GM18526 (cell line): ENCODE data around the gene GNA12.

ENCODE experiments used
- POLR2A ChIP-seq: IDR thresholded peaks from 3 replicates; pipeline ENCODE4 v1.6.1; 2011; ENCODE audit not compliant: insufficient read length; ENCODE audit errors: extremely low read depth

Gene GNA12

DNA sequence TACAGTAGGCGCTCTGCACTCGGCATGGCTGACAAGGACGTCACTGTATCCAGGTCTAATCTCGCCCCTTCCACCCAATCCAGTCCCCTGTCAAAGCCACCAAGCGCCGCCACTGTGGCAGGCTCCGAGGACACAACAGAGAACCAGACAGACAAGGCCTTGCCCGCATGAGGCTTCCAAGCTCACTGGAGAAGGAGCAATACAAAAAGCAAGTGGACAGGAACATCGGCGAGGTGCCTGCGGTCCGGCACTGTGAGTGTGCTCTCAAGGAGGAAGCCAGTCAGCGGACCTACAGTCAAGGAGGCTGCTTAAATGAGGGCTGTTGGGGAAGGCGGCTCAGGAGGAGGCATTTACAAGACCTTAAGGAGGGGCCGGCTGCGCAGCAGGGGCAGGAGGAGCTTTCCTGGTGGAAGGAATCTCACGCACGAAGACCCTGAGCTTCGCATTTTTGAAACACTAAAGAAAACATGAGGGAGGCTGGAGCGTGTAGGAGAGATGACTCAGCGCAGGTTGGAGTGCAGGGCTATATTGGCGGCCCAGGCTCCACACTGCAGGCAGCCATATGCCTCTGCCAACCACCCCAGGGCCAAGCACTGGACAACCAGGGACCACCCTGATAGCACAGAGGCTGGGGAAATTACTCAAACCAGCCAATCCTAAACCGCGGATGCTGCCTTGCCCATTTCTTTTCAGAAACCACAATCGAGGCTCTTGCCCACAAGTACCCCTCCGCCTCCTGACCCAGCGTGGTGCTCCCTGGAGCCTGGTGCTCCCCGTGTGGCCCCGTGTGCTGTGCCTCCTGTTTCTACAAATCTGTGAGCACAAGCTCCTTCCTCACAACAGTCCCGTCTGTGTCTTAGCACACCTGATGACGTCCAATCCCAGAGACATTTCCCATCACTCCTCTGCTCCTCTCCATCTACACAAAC is 28.9 kb downstream of the GNA12 start:
- TF ChIP-seq POLR2A, result no peak

DNA sequence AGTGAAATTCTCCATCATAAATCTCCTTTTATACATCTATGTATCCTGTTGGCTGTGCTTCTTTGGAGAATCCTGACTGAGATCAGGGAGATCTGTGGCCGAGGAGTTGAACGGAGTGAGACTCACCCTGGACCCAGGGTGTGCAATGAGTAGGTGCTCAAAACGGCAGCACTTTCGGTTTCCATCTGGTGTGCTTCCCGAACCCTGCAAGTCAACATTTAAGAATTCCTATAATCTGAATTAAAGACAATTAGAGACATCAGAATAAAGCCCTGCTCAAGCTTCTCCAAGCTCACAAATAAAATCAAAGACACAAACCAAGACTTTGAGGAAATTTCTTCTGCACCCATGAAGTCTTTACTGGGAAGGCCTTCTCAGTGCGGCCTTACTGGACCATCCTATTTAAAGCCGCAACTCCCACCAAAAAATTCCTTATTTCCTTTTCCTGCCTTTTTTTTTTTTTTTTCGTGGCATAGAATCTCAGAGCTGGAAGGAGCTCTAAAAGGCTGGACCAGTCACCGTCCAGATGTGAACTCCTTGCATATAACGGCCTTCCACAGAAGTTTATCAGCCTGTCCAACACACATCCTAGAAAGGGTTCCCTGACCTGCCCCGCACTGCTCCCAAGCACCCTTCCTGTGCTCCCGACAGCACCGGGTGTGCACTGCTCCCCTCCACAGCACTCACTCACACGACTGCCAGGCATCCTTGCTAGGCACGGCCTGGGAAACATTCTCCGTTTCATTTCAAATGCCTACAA is 29.7 kb downstream of the GNA12 start:
- no peak for TF ChIP-seq POLR2A

DNA sequence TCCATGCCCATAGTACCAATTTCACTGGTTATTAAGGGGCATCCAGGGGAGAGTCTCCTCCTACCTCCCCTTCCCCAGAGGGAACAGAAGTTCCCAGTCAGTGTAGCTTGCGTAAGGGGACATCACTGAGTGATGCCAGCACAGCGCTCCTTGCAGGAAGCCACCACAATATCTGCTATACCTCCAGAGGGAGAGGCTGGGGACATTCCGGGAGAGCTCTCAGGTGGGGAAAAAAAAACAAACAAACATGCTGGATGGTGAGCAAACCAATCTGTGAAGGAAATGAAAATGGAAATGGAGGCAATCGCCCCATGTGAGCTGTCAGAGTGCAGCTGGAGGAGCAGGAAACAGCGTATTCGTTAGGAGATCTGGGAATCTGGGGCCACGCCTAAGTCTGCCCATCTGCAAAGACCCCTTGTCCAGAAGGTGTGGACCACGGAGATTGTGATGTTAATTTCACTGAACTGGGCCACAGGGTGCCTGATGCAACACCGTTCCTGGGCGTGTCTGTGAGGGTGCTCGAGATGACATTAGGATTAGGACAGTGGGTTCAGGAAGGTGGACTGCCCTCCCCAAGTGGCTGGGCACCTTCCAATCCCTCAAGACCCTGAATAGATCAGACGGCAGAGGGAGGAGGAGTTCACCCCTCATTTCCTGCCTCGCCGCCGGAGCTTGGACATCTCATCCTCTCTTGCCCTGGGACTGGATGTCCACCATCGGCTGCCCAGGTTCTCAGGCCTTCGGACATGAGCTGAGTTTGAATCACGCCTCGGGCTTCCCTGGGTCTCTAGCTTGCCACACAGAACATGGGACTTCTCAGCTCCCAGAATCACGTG is 30.5 kb downstream of the GNA12 start:
- TF ChIP-seq POLR2A, result no peak

DNA sequence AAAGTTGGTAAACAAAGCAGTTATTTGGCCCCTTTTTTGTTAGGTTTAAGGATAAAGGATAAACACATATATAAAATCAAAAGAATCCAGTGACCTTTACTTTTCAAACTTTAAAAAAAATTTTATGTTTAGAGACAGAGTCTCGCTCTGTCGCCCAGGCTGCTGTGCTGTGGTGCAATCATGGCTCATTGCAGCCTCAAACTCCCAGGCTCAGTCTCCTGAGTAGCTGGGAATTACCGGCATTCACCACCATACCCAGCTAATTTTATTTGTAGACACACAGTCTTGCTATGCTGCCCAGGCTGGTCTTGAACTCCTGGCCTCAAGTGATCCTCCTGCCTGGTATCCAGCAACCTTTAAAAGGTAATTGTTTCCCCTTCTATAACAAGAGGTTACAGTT is 31.3 kb downstream of the GNA12 start:
- TF ChIP-seq POLR2A, result no peak

DNA sequence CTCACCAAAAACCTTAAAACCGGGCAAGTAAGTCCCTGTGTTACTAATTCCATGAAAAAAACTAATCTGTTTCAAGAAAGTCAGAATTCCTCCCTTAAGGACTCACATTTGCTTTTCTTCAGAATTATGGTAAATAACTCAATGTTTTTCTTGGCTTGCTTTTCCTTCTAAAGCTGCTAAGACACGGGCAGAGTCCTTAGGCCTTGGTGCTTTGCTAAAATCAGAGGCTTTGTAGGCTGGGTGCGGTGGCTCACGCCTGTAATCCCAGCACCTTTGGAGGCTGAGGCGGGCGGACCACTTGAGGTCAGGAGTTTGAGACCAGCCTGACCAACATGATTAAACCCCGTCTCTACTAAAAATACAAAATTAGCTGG is 32.0 kb downstream of the GNA12 start:
- TF ChIP-seq POLR2A, result no peak

DNA sequence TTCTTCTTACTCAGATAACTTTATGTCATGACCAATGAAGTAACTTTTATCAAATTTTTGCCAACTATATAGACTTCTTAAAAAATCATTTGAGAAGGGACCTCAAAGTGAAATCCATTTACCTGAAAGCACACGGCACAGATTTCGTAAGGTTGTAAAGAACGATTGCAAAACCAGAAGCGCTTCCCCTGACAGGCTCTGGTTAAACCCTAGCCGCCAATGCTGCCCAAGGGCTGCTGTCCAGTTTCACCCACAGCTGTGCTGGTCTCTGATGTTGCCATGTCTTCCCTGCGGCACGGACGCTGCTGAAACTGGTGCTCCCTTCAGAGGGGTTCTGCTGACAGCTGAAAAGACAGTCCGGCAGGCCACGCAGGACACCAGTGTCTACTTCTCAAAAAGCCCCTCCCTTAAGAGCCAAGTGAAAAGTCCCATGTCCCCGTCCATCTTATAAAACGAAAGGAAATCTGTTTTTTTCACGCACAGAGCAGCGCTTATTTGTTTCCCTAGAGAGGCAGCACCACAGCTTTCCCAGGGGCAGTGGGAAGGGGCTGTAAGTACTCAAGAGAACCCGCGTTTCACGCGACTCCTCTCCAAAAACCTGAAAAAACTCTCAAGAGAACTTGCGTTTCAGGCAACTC is 32.5 kb downstream of the GNA12 start:
- no peak for TF ChIP-seq POLR2A

DNA sequence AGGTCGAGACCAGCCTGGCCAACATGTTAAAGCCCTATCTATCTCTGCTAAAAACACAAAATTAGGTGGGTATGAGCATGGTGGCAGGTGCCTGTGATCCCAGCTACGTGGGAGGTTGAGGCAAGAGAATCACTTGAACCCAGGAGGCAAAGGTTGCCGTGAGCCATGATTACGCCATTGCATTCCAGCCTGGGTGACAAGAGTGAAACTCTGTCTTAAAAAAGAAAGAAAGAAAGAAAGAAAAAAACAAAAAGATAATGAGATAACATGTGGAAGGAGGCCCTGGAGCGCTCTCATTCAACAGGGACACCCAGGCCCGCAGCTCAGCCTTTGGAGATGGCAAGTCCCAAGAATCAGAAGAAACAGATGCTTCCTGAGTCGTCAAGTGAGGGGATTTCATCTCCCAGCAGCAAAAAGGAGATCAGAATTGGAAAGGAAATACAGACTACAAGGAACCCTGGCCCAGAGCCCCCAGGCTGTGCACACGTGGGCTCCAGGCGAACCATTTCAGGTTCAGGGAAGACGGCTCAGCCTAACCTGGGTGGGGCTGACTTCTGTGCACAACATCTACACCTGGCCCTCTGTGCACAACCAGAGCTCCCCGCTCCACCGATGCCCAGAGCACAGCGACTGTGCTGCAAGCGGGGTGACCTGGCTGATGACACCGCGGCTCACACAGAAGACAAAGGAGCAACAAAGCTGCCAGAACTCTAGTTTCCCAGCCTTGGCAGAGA is 33.3 kb downstream of the GNA12 start:
- no peak for TF ChIP-seq POLR2A

DNA sequence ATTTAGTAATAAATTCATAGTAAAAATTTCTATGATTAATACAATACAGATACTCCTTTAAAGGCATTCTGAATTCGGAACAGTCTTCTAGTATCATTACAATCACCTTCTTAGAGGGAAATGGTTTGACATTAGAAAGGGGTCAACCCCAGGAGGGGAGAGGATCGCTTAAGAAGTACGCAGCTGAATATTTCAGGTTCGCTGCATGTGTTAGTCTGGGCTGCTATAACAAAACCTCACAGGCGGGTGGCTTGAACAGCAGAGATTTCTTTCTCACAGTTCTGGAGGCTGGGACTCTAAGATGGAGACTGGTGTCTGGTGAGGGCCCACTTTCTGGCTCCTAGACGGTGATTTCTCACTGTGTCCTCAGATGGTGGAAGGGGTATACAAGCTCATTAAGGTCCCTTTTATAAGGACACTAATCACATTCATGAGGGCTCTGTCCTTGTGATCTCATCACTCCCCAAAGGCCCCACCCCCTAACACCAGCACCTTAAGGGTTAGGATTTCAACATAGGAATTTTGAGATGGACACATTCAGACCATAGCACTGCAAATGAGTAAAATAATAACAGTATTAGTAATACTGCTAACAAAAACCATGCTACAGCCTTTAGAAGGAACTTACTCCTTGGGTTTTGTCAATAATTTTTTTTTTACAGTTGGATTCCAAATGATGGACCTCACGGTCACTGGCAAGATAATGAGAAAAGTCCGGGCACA is 34.0 kb downstream of the GNA12 start:
- no peak for TF ChIP-seq POLR2A

DNA sequence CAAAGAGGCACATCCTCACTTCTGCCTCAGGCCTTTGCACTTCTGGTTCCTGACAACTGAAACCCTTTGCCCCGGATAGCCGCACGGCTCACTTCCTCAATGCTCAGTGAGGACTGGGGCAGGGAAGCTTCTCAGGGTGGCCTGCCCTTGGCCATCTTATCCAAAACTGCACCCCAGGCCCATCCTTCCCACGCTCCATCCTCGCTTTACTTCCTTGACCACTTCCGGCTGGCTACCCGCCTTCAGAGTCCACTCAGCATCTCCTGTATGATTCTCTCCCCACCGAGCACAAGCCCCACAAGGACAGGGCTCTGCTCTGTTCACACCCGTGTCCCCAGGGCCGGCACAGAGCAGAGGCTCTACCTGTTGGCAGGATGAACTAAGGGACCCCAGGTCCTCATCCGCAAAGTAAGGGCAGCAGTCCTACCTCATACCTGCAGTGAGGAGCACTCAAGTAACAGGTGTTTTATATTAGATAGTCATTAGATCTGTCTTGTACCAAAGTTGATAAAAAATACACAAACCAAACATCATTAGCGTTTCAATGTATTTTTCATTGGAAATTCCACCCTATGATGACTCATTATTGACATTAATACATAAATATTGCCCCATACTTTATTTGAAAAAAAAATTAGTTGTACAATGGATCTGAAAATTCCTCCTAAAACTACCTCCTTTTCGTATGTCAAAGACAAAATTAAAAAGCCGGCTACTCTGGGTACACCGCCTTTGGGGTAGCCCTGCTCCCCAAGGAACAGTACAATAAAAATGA is 35.0 kb downstream of the GNA12 start:
- TF ChIP-seq POLR2A, result no peak

DNA sequence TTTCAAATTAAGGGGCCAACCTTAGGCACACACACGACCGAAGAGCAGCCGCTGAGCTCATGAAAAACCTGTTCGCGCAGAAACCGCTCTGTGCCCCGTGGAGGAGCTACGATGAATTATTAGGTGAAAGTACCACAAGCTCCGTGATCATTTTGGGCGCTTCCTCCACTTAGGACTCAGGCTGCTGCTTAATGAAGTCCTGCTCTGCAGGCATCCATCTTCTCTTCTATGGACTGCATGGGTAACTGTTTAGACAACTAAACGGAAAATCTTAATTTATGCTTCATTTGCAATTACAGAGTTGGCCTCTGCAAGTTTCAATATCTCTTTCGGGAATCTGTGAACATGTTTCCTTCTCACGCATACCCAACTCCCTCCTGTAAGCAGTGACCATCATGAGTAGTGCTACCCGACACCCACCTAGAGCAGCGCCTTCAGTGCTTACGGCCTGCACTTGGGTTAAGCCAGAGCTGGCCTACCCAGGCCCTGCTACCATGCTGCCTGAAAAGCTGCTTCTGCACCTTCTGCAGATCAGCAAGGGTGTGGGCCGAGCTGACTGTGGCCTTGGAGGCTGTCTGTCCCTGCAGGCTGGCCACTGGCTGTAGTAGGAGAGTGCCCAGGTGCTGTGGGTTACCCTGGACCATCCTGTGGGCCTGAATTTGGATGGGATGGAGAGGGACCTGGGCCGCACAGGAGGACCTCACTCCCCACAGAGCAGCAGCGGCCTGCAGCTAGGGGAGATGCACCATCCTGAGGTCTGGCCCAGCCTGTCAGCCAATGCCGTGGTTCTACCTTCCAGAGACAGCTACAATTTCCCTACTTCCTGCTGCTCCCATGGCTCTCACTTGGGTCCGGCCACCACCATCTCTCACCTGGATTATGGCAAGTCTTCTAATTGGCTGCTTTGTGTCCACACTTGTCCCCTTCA is 36.0 kb downstream of the GNA12 start:
- TF ChIP-seq POLR2A, result no peak

DNA sequence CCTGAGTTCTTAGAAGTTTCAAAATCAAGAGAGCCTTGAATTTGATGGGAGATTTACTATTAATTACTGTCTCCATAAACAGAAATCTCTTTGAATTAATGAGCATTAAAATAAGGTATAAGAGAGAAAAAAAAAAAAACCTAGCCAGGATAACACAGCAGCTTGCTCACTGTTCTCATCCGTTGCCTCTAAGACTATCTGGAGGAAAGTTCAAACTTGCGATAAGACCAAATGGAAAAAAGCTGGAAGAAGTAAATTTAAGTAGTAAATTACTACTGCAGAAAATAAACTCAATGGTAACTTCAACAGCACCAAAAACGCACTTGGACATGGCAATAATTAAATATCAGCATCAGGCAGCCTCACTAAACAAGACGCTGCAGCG is 36.7 kb downstream of the GNA12 start:
- no peak for TF ChIP-seq POLR2A

DNA sequence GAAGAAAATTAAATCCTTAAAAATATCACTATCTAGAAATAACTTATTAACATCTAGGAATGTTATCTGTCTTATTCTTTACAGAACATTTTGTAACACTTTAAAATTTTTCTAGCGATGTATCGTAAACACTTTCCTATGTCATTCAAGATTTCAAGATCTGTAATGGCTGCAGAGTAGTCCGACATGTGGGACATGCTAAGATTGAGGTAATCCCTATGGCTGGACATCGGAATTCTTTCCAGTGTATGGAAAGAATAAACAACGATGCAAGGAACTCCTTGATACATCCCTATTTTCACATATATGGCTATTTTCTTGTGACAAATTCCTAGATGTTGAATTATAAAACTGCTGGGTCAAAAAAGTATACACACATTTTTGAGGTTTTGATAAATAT is 37.5 kb downstream of the GNA12 start:
- TF ChIP-seq POLR2A, result no peak
